ENCODE measurements around the gene OR2Z1.

GRCh38 chr19:8675066-8675465 is 46.4 kb upstream of the OR2Z1 start:
- TF ChIP-seq CTCF (conservative IDR thresholded peaks at IDR 0.05) (no peak), ZFX (IDR thresholded peaks at IDR 0.05) (no peak)

Measured in C4-2B (cell line).